ENCODE data around the gene CCND1.

The CCND1 gene

GRCh38 chr11:69654660-69655478 is 13.9 kb downstream of the CCND1 start:
- DNase-seq, result no peak

DNA sequence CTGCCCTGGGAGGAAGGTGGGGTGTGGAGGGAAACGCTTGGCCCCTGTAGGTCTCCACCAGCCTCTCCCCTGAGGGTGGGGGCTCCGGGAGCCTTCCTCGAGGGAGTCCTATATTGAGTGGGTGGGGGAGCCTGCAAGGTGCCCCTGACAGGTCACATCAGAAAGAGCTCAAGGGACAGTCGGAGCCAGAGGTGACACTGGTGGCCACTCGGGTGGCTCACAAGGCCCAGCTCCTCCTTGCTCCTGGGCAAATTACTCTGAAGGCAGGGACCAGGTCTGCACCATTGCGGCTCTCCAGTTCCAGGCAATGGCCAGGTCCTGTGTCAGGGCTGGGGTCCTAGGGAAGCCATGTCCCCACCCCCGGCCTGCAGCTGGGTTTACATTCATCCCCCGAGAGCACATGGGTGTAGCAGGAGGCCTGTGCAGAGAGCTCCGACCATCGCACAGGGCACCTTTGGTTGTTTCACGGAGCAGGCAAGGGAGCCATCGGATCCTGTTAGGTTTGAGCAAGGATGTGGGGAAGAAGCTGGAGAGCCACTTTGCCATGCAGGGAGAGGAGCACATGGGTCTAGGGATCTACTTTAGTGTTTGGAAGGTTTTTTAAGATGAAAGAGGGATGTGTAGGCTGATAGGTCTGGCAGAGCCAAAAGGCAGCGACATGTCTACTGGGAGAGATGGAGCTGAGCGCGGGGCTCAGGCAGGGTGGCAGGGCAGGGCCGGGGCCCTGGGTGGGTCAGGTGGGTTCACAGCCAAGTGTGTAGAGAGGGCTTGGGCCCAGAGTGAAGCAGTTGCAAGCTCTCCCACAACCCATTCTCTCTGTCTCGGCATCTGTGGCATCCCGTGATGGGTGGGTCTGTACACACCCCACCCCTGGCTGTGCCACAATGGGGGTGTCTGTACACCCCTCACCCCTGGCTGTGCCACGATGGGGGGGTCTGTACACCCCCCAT is 14.8 kb downstream of the CCND1 start:
- DNase-seq, result no peak

GRCh38 chr11:69656536-69657455 is 15.8 kb downstream of the CCND1 start:
- DNase-seq, result no peak

- no peak for DNase-seq
Measured at GRCh38 chr11:69657456-69657910, 16.5 kb downstream of the CCND1 start.

DNA sequence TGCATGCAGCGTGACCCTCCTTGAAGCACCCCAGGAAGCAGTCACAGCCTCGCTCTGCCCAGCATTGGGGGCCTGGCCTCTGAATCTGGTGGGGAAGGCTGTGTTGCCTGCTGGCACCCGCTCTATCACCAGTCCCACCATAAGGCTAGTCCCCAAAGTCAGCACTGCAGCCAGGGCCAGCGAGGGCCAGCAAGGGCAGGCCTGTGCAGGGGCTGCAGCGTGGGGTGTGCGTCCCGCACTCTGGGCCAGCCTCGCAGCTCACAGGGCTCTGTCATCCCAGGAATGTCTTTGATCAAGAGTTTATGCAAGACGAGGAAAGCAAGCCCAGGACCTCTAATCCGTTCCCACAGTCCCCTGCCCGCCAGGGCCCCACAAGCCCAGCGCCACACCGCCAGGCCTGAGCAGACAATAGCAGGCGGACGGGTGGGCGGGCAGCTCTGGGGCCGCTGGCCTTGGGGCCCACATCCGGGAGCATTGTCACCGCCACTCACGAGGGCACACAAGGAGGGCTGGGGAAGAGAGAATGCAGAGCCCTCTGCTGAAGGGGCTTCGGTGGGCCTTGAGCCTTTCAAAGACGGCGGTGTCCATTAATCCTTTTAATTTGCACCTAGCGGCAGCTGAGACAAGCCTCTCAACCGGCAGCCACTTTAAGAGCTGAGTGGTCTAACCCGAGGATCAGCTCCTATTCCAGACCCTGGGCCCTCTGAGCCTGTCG is 17.1 kb downstream of the CCND1 start:
- no peak for DNase-seq

GRCh38 chr11:69658626-69659450 is 17.9 kb downstream of the CCND1 start:
- no peak for DNase-seq

- DNase-seq, result no peak
Measured at GRCh38 chr11:69659591-69659990, 18.6 kb downstream of the CCND1 start.

- DNase-seq, result no peak
Measured at GRCh38 chr11:69660001-69660500, 19.1 kb downstream of the CCND1 start.

GRCh38 chr11:69661413-69661715 is 20.4 kb downstream of the CCND1 start:
- no peak for DNase-seq

DNA sequence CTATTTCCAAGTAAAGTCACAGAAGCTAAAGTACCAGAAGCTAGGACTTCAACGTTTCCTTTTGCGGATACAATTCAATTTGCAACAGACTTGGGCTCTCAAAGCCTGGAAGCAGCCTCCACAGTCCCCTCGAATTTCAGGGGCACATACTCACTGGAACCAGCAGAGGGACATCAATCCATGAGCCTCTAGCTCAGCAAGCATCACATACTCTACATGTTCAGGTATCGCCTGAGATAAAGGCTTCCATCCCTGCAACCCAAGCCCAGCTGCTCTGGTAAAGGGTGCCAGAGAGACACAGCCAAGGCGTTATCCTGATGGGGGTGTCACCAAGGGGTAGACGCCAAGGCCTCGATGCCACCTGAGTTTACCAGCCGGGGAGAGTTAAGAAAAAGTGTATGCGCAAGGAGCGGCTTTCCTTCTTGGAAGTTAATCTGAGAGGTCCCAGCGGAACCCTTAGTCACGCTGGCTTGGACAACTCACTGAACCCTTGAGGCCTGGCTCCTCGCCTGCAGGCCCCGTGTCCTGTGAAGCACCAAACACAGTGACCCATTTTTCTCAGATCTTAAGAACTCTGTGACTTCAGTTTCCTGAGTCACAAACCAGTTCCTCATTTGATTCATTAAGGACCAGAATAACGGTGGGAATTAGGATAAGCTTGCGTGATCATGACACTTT is 21.2 kb downstream of the CCND1 start:
- DNase-seq, result no peak

DNA sequence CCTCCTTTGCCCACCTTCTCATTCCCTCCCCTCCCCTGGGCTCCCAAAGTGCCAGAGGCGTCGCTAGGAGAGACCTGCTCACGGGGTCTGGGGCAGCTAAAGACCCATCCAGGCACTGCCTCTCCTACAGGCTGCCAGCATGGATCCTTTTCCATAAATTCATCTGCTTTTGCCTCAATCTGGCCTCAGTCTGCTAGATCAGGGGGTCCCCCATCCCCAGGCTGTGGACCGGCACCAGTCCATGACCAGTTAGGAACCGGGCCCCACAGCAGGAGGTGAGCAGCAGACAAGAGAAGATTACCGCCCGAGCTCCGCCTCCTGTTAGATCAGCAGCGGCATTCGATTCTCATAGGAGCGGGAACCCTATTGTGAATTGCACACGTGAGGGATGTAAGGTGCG is 21.9 kb downstream of the CCND1 start:
- DNase-seq, result no peak

DNA sequence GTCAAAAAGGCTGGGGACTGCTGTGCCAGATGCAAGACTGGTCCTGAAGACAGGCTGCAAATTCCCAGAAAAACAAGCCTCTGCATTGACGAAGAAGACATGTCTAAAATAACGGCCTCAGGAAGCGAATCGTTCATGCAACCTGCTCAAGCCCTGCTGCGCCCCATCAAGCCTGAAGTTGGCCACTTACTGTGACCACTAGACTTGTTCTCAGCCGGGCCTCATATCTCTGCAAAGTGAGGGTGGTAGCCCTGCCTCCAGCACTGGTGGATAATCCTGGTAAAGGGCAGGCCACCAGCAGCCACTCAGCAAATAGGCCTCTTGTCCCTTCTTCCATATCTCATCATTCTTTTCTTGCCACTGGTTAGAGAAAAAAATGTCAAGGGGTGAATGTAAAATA is 22.4 kb downstream of the CCND1 start:
- no peak for DNase-seq

- no peak for DNase-seq
Measured at GRCh38 chr11:69664103-69664775, 23.3 kb downstream of the CCND1 start.

DNA sequence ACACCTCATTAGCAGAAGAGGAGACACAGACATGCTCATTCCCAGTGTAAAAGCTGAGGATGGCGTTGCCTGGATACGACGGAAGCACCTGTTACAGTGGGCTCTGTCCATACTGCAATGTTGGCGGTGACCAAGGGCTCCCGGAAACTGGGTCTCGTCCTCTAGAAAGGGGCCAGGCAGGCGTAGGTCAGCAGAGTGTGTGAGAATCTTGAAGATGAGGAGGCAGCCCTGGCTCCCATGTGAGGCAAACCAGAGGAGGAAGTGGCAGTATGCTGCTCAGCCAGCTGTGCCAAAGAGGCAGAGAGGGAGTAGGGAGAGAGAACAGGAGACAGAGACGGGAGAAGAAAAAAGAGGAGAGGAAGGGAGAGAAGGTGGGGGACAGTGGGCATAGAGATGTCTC is 23.9 kb downstream of the CCND1 start:
- no peak for DNase-seq

GRCh38 chr11:69665669-69666068 is 24.7 kb downstream of the CCND1 start:
- no peak for DNase-seq

DNA sequence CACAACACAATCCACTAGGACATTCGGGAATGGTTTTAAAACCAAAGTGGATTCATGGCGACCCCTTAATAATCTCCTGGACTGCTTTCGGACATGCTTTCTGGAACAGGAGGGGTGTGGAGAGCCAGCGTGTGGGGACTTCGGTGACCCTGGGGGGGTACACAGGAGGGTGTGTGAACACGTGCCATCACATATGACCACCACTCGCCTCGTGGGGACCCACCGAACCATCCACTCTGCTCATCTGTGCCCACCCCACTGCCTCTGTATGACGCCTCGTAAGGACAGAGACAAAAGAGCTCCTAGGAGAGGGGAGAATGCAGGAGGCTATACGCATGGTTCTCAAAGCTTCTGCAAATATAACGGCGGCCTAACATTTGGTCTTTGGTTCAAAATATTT is 25.3 kb downstream of the CCND1 start:
- no peak for DNase-seq

GRCh38 chr11:69666752-69667536 is 26.0 kb downstream of the CCND1 start:
- no peak for DNase-seq

DNA sequence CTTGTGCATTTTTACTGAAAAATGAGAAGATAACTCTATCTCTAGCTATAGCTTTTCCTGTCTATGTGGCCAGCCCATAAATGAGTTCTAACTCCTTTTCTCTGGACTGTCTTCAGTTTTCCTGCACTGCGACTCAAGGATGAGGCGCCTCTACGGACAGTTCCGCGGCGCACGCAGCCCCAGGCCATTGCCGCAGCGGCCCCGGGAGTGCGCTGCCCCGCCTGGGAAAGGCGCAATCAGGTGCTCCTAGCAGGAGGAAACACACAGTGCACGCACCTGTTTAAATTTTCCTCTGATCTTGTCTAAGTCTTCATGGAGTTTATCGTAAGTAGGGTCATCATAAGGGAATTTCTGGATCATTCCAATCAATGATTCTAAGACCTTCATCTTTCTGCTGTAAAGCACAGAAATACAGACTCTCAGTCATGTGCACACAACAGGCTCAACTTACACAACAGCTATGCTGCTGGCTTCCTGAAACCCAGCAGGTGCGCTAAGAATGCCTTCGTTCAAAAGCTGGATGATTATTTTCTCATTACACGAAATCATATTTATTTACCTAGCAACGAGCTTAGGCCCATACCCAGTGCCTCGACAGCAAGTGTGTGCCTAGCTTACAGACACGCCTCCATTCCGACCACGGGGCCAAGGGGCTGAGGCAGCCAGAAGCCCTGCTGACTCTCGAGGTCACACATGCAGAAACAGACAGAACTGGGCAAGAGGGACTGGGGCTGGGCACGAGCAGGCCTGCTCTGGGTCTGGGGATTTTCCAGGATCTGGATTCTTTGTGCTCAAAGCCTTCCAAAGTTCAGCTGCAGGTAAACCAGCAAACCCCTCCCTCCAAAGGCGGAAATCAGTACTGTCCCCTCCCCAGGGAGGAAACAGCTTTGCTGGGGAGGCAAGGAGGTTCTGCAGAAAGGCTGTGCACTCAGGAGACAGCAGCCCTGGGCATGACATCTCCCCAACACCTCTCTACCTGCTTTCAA is 27.0 kb downstream of the CCND1 start:
- DNase-seq, result no peak
